Left lung (tissue), 10 donors: ENCODE measurements around the gene PNMT. TPM values are rescaled to one million over a fixed set of nuclear protein-coding genes. Genes with fewer than 3 reads are reported as not detected.

Experiments used
- ATAC-seq: fragments of 200-7000 bp; cut with Tn5 transposase; one replicate; pipeline ENCODE4 v1.9.1; 2020; ENCODE audit warnings: moderate library complexity
- DNase-seq, 4 donors: peaks; one replicate each; pipeline ENCODE4 v3.0.0-alpha.2; 2013 to 2020
- H3K27ac ChIP-seq, 2 donors: fragments of 200-600 bp; sonication (generic) in 1 of 2; one replicate each; pipeline versions ENCODE4 v1.5.0 to v1.8.0; 2020 to 2021
- H3K27me3 ChIP-seq, 2 donors: fragments of 200-600 bp; sonication (generic) in 1 of 2; one replicate each; pipeline versions ENCODE4 v1.5.0 to v1.8.0; 2020 to 2021
- H3K36me3 ChIP-seq, 2 donors: fragments of 200-600 bp; sonication (generic) in 1 of 2; one replicate each; pipeline versions ENCODE4 v1.5.0 to v1.8.0; 2020 to 2021
- H3K4me1 ChIP-seq, 2 donors: fragments of 200-600 bp; one replicate each; pipeline ENCODE4 v1.8.0; 2021
- H3K4me3 ChIP-seq, 2 donors: fragments of 200-600 bp; sonication (generic) in 1 of 2; one replicate each; pipeline versions ENCODE4 v1.5.0 to v1.8.0; 2020 to 2021; ENCODE audit warnings: mild to moderate bottlenecking in 1 of 2
- H3K9me3 ChIP-seq, 2 donors: fragments of 200-600 bp; sonication (generic) in 1 of 2; one replicate each; pipeline versions ENCODE4 v1.5.0 to v1.8.0; 2020 to 2021
- intact Hi-C, 2 donors: fragments of 100-400 bp; cut with DNase I; formaldehyde crosslinking; loops; one replicate each; pipeline versions ENCODE4 v1.11.2 to v1.14.2; 2022
- polyA plus RNA-seq, 6 donors: library from polyadenylated mRNA; unstranded; fragments of 120-200 nt; gene quantifications; one replicate each; pipeline ENCODE4 v1.2.1, GENCODE V29; 2013; ENCODE audit not compliant: insufficient read length in 6 of 6
- total RNA-seq, 2 donors: library from RNA; stranded (reverse); fragmentation: NEBNext Ultra II Directional; extraction: Animal tissue kit (Norgen Biotek cat#: 25700); gene quantifications; one replicate each; pipeline ENCODE4 v1.2.1, GENCODE V29; 2021
- TF ChIP-seq, protein P1 (sequence below), 2 donors: fragments of 200-600 bp; sonication (generic) in 1 of 2; IDR thresholded peaks; one replicate each; pipeline versions ENCODE4 v1.5.0 to v1.8.0; 2021; ENCODE audit warnings: antibody characterized with exemption in 2 of 2
- donor health status: DM: no; HTN: yes; CAD: no.
- donor health status: DM: no; HTN: no; CAD: no.

Gene PNMT
- total and polyA plus RNA-seq, 8 donors = 0.38 to 2.4 (median 1.7) TPM

DNA sequence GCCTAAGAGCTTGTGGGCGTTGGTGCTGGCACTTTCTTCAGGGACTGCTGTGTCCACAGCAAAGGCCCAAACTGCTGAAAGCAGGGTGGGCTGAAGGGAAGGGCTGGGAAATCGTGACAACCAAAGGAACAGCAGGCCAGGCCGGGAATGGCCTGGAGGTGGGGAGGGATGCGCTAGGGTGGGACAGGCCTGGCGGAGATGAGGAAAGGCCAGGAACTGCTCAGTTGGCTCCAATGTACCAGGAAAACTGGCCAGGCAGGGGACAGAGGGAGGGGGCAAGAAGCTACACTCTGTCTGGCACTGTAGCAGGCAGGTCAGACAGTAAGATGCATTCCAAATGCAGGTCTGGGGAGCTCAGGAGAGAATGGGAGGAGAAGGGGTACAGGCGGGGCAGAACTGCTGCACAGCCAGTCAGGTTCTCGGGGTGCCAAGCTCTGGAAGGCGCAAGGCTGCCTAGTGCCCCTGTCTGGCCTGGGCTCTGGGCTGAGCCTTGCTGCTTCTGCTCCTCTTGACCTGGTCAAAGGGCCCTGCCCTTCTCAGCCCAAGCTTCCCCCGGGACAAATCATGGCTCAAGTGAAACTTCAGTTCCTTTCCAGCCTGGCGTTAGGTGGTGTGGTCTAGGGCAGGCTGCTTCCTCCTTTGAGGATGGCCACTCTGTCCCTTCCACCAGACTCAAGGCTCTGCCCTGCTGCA, 7.3 kb downstream of the PNMT start:
- no peak overlapping the region for H3K4me3 ChIP-seq
- H3K4me1 ChIP-seq = peaks cover 19 to 22% of the 10 kb centered on the region in 2 donors
- intact Hi-C loops = no loop called here
- H3K27me3 ChIP-seq = peaks cover 6 to 18% of the 10 kb centered on the region in 2 donors
- H3K36me3 ChIP-seq = peaks cover 0 to 6% of the 10 kb centered on the region in 2 donors
- peak in 1 of 4 donors; percentile 34 for DNase-seq
- H3K9me3 ChIP-seq = no peaks in the 10 kb centered on the region
- ATAC-seq = no peak
- peak overlapping the region in 1 of 2 donors; percentile 53 for H3K27ac ChIP-seq
- TF ChIP-seq, protein P1, sequence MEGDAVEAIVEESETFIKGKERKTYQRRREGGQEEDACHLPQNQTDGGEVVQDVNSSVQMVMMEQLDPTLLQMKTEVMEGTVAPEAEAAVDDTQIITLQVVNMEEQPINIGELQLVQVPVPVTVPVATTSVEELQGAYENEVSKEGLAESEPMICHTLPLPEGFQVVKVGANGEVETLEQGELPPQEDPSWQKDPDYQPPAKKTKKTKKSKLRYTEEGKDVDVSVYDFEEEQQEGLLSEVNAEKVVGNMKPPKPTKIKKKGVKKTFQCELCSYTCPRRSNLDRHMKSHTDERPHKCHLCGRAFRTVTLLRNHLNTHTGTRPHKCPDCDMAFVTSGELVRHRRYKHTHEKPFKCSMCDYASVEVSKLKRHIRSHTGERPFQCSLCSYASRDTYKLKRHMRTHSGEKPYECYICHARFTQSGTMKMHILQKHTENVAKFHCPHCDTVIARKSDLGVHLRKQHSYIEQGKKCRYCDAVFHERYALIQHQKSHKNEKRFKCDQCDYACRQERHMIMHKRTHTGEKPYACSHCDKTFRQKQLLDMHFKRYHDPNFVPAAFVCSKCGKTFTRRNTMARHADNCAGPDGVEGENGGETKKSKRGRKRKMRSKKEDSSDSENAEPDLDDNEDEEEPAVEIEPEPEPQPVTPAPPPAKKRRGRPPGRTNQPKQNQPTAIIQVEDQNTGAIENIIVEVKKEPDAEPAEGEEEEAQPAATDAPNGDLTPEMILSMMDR (IDR thresholded peaks at IDR 0.05) = no peak

DNA sequence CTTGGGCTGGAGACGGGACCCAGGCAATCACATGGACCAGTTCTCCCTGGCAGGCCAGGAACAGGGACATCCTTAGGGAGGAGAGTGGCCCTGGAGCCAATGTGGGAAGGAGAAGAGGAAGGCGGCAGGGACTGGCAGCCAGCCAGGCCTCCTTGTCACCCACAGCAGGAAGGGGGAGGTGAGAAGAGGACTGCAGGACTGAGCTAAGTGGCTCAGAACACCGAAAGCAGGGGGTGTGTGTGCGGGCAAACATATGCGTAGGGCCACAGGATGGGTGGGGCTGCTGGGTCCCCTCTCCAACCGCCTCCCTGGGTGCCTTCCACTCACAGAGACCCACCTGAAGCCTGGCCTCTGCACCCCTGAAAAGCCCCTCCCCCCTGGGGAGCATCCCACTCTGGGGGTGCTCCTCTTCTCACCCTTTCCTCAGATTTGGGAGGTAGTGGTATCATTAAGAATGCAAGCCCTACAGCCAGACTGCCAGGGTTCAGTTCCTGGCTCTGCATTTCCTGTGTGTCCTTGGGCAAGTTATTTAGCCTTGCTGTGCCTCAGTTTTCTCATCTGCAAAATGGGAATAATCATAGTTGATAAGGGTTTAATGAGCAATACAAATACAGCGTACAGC, 8.1 kb downstream of the PNMT start:
- Histone ChIP-seq H3K36me3 (peaks cover 0 to 12% of the 10 kb centered on the region in 2 donors), H3K27ac (no peak overlapping the region), H3K9me3 (no peaks in the 10 kb centered on the region), H3K27me3 (peaks cover 1 to 10% of the 10 kb centered on the region in 2 donors), H3K4me1 (peaks cover 19 to 22% of the 10 kb centered on the region in 2 donors), H3K4me3 (no peak overlapping the region)
- peak; percentile 70 for ATAC-seq
- TF ChIP-seq, protein P1 (IDR thresholded peaks at IDR 0.05) = no peak
- intact Hi-C loops = no loop called here
- peak in 3 of 4 donors; percentile 87 to 88 (median 88) for DNase-seq

DNA sequence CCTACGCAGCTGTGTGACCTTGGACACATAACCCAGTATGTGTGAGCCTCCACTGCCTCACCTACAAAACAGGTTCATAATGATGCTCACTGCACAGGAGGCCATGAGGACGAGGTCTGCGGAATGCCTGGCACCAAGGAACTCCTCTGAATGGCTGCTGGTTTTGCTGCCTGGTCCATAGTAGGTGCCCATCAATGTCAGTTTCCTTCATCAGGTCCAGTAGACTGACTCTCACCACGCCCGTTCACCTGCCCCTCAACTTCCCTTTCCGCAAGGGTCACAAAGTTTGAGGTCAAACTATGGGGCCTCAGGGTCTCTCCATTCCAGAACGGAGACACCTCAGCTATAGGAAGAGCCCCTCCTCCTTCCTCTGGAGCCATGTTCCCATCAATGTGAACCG, 8.8 kb downstream of the PNMT start:
- no peak for ATAC-seq
- no peaks in the 10 kb centered on the region for H3K9me3 ChIP-seq
- intact Hi-C loops = no loop called here

GRCh38 chr17:39677542-39678339, 9.5 kb downstream of the PNMT start:
- H3K9me3 ChIP-seq = no peaks in the 10 kb centered on the region
- peaks cover 19 to 22% of the 10 kb centered on the region in 2 donors for H3K4me1 ChIP-seq
- intact Hi-C loops = no loop called here
- ATAC-seq = peak; percentile 49
- TF ChIP-seq, protein P1 (IDR thresholded peaks at IDR 0.05) = no peak
- no peak overlapping the region for H3K4me3 ChIP-seq
- no peak overlapping the region for H3K27ac ChIP-seq
- H3K27me3 ChIP-seq = no peaks in the 10 kb centered on the region
- peak in 3 of 4 donors; percentile 51 to 83 (median 75) for DNase-seq
- peaks cover 0 to 12% of the 10 kb centered on the region in 2 donors for H3K36me3 ChIP-seq

More for the DNA sequence above, 8.8 kb downstream of the PNMT start:
- H3K27me3 ChIP-seq = peaks cover 0 to 3% of the 10 kb centered on the region in 2 donors
- no peak overlapping the region for H3K4me3 ChIP-seq
- no peak overlapping the region for H3K27ac ChIP-seq
- peak in 1 of 4 donors; percentile 33 for DNase-seq
- peaks cover 19 to 22% of the 10 kb centered on the region in 2 donors for H3K4me1 ChIP-seq
- TF ChIP-seq, protein P1 (IDR thresholded peaks at IDR 0.05) = no peak
- H3K36me3 ChIP-seq = peaks cover 0 to 12% of the 10 kb centered on the region in 2 donors
